Type B pancreatic cell (in vitro differentiated cells): ENCODE data around the gene TPCN2. TPM values are rescaled to one million over a fixed set of nuclear protein-coding genes. Genes with fewer than 3 reads are reported as not detected.

Experiments used
- DNase-seq: peaks from one replicate; pipeline ENCODE4 v3.0.0; 2021; ENCODE audit warnings: mixed read lengths; ENCODE audit not compliant: unreplicated experiment; ENCODE audit errors: extremely low spot score
- H3K27ac Mint-ChIP-seq: 2 replicates; pipeline ENCODE4 v1.8.0; 2021; ENCODE audit warnings: mild to moderate bottlenecking, mixed read lengths
- H3K27me3 Mint-ChIP-seq: 2 replicates; pipeline ENCODE4 v1.8.0; 2021; ENCODE audit warnings: mixed read lengths
- H3K36me3 Mint-ChIP-seq: 2 replicates; pipeline ENCODE4 v1.8.0; 2021; ENCODE audit warnings: mixed read lengths
- H3K4me1 Mint-ChIP-seq: one replicate; pipeline ENCODE4 v1.8.0; 2021; ENCODE audit warnings: mixed read lengths; ENCODE audit not compliant: unreplicated experiment
- H3K4me3 Mint-ChIP-seq: 2 replicates; pipeline ENCODE4 v1.8.0; 2021; ENCODE audit warnings: mild to moderate bottlenecking, mixed read lengths
- H3K9me3 Mint-ChIP-seq: 2 replicates; pipeline ENCODE4 v1.8.0; 2021; ENCODE audit warnings: mixed read lengths
- total RNA-seq: library from RNA; stranded (reverse); gene quantifications from 2 replicates; pipeline ENCODE4 v1.2.1, GENCODE V29; 2021; ENCODE audit warnings: low replicate concordance
- TF ChIP-seq, protein P1 (sequence below): fragments of 200-600 bp; sonication (generic); conservative IDR thresholded peaks from 2 replicates; pipeline ENCODE4 v1.5.0; 2021; ENCODE audit warnings: antibody characterized with exemption, mild to moderate bottlenecking

Gene TPCN2
- total RNA-seq, 1 donor from 2014 or later: 19.5 TPM

DNA sequence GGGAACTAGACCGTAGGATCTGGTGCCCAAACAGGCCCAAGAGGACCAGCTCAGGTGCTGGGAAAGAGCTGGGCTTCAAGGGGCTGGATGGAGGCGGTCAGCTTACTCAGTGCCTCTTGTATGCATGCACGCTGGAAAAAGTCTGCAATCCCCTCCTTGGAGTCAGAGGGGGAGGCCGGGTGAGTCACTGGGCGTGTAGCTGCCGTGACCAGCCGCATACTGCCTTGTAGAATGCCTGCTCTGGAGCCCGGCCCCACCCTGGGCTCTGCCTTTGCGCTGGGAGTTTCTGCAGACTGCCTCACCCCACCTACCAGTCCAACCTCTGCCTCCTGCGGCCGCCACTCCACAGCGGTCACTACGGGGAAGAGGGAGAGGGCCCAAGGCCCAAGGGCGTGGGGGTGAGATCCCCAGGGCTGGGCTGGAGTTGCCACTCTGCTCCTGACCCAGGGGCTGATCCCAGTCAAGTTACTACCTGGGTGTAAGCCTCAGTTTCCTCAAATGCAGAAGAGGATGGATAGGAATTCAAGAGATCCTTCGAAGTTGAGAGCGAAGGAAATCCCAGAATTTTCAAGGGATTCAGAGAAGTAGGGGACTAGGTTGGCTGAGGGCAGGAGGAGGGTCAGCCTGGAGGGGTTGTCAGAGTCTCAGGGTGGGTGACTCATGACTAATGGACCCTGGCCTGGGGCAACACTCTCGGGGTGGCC is 39.8 kb upstream of the TPCN2 start:
- TF ChIP-seq, protein P1, sequence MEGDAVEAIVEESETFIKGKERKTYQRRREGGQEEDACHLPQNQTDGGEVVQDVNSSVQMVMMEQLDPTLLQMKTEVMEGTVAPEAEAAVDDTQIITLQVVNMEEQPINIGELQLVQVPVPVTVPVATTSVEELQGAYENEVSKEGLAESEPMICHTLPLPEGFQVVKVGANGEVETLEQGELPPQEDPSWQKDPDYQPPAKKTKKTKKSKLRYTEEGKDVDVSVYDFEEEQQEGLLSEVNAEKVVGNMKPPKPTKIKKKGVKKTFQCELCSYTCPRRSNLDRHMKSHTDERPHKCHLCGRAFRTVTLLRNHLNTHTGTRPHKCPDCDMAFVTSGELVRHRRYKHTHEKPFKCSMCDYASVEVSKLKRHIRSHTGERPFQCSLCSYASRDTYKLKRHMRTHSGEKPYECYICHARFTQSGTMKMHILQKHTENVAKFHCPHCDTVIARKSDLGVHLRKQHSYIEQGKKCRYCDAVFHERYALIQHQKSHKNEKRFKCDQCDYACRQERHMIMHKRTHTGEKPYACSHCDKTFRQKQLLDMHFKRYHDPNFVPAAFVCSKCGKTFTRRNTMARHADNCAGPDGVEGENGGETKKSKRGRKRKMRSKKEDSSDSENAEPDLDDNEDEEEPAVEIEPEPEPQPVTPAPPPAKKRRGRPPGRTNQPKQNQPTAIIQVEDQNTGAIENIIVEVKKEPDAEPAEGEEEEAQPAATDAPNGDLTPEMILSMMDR: no peak
- H3K27me3 Mint-ChIP-seq: peaks cover 8% of the 10 kb centered on the region
- peak overlapping the region; percentile 91 for H3K27ac Mint-ChIP-seq
- H3K4me3 Mint-ChIP-seq: peak overlapping the region; percentile 27
- no peaks in the 10 kb centered on the region for H3K36me3 Mint-ChIP-seq
- H3K9me3 Mint-ChIP-seq: no peaks in the 10 kb centered on the region
- peaks cover 24% of the 10 kb centered on the region for H3K4me1 Mint-ChIP-seq
- DNase-seq: no peak

GRCh38 chr11:69009441-69010211 is 39.1 kb upstream of the TPCN2 start:
- DNase-seq: no peak
- Mint-ChIP-seq H3K27me3 (peaks cover 8% of the 10 kb centered on the region), H3K9me3 (no peaks in the 10 kb centered on the region), H3K27ac (no peak overlapping the region), H3K36me3 (no peaks in the 10 kb centered on the region), H3K4me1 (peaks cover 30% of the 10 kb centered on the region), H3K4me3 (no peak overlapping the region)
- TF ChIP-seq, protein P1: no peak

GRCh38 chr11:69010361-69010891 is 38.3 kb upstream of the TPCN2 start:
- peaks cover 8% of the 10 kb centered on the region for H3K27me3 Mint-ChIP-seq
- no peaks in the 10 kb centered on the region for H3K36me3 Mint-ChIP-seq
- H3K4me1 Mint-ChIP-seq: peaks cover 31% of the 10 kb centered on the region
- TF ChIP-seq, protein P1: no peak
- H3K27ac Mint-ChIP-seq: no peak overlapping the region
- H3K4me3 Mint-ChIP-seq: peak overlapping the region; percentile 25
- no peaks in the 10 kb centered on the region for H3K9me3 Mint-ChIP-seq
- no peak for DNase-seq

GRCh38 chr11:69010964-69011623 is 37.6 kb upstream of the TPCN2 start:
- Mint-ChIP-seq H3K4me3 (peak overlapping the region; percentile 49), H3K36me3 (no peaks in the 10 kb centered on the region), H3K27ac (no peak overlapping the region), H3K4me1 (peaks cover 31% of the 10 kb centered on the region), H3K9me3 (no peaks in the 10 kb centered on the region), H3K27me3 (peaks cover 8% of the 10 kb centered on the region)
- no peak for DNase-seq
- TF ChIP-seq, protein P1: no peak

GRCh38 chr11:69011624-69012091 is 37.1 kb upstream of the TPCN2 start:
- no peak for DNase-seq
- Mint-ChIP-seq H3K27me3 (peaks cover 8% of the 10 kb centered on the region), H3K27ac (no peak overlapping the region), H3K36me3 (no peaks in the 10 kb centered on the region), H3K4me3 (peak overlapping the region; percentile 49), H3K4me1 (peaks cover 31% of the 10 kb centered on the region), H3K9me3 (no peaks in the 10 kb centered on the region)
- TF ChIP-seq, protein P1: no peak
